Activated CD4-positive, alpha-beta T cell treated with anti-CD3 and anti-CD28 coated beads for 36 hours (primary cell): ENCODE results near the gene APC. TPM values are rescaled to one million over a fixed set of nuclear protein-coding genes. Genes with fewer than 3 reads are reported as not detected.

Experiments used
- ATAC-seq: fragments of 200-7000 bp; cut with Tn5 transposase; one replicate; pipeline ENCODE4 v1.10.0; 2021; ENCODE audit warnings: mild to moderate bottlenecking, moderate library complexity
- CTCF ChIA-PET: fragments of 350-600 bp; sonication (Branson Sonifier 250); formaldehyde crosslinking; loops from one replicate; lab custom pipeline; 2021; ENCODE audit warnings: antibody characterized with exemption; lab: Charles Lee
- POLR2A ChIA-PET: fragments of 350-600 bp; sonication (Branson Sonifier 250); formaldehyde crosslinking; loops from one replicate; lab custom pipeline; 2021; ENCODE audit warnings: antibody characterized with exemption, inconsistent platforms; lab: Charles Lee
- DNase-seq: peaks from one replicate; pipeline ENCODE4 v3.0.0-alpha.2; 2020
- H3K27ac Mint-ChIP-seq: one replicate; pipeline ENCODE4 v1.8.0; 2021; ENCODE audit warnings: mixed read lengths
- H3K27me3 Mint-ChIP-seq: one replicate; pipeline ENCODE4 v1.8.0; 2021; ENCODE audit warnings: mixed read lengths
- H3K36me3 Mint-ChIP-seq: one replicate; pipeline ENCODE4 v1.8.0; 2021; ENCODE audit warnings: low read depth, mixed read lengths
- H3K4me1 Mint-ChIP-seq: one replicate; pipeline ENCODE4 v1.8.0; 2021; ENCODE audit warnings: mixed read lengths
- H3K4me3 Mint-ChIP-seq: one replicate; pipeline ENCODE4 v1.8.0; 2021; ENCODE audit warnings: mild to moderate bottlenecking, moderate library complexity, mixed read lengths
- H3K9me3 Mint-ChIP-seq: one replicate; pipeline ENCODE4 v1.8.0; 2021; ENCODE audit warnings: low read depth, mixed read lengths
- intact Hi-C, 2 experiments: fragments of 100-400 bp; cut with DNase I in 1 of 2; cut with micrococcal nuclease in 1 of 2; formaldehyde crosslinking; loops; one replicate each; pipeline versions ENCODE4 v1.14.2 to v1.15.1; 2022 to 2024; cut with DNase I, micrococcal nuclease
- total RNA-seq, 2 experiments: library from RNA; stranded (reverse); gene quantifications; one replicate each; pipeline ENCODE4 v1.2.3, GENCODE V29; 2021

APC gene
- total RNA-seq, 2 experiments from 2014 or later = 20.1 to 22.3 TPM

GRCh38 chr5:112697322-112697721, 40.4 kb upstream of the APC start:
- DNase-seq (no peak), ATAC-seq (no peak)
- H3K36me3 Mint-ChIP-seq = no peaks in the 10 kb centered on the region
- H3K27ac Mint-ChIP-seq = no peak overlapping the region
- POLR2A ChIA-PET = no interaction called here
- H3K9me3 Mint-ChIP-seq = no peaks in the 10 kb centered on the region
- intact Hi-C loops = no loop called here
- no peak overlapping the region for H3K4me3 Mint-ChIP-seq
- CTCF ChIA-PET = interaction anchor here (0.6 to 0.7 kb wide), 2 partner anchors 15 to 27 kb away, joined by 3 to 4 read pairs; no protein-coding TSS in a partner anchor
- peaks cover 19% of the 10 kb centered on the region for H3K27me3 Mint-ChIP-seq
- no peaks in the 10 kb centered on the region for H3K4me1 Mint-ChIP-seq

DNA sequence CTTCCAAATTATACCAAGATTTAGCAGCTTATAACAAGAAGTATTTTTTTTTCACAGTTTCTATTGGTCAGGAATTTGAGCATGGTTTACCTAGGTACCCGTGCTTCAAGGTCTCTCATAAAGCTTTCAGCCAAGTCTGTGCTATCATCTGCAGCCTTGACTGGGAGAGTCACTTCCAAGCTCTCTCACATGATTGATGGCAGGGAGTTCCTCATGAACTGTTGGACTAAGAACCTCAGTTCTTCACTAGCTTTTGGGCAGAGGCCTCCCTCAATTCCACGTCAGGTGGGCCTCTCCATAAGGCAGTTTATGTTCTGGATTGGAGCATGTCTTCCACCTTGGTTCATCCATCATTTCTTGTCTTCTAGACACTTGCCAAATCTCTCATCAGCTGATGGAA, 39.9 kb upstream of the APC start:
- no peaks in the 10 kb centered on the region for H3K9me3 Mint-ChIP-seq
- DNase-seq (no peak), ATAC-seq (no peak)
- H3K4me3 Mint-ChIP-seq = no peak overlapping the region
- no peaks in the 10 kb centered on the region for H3K4me1 Mint-ChIP-seq
- no peaks in the 10 kb centered on the region for H3K36me3 Mint-ChIP-seq
- POLR2A ChIA-PET = no interaction called here
- H3K27ac Mint-ChIP-seq = no peak overlapping the region
- CTCF ChIA-PET = interaction anchor here (0.6 kb wide), 1 partner anchor 16 kb away, joined by 3 read pairs; no protein-coding TSS in a partner anchor
- peaks cover 16% of the 10 kb centered on the region for H3K27me3 Mint-ChIP-seq
- intact Hi-C loops = no loop called here

GRCh38 chr5:112703866-112704820, 33.5 kb upstream of the APC start:
- no peak overlapping the region for H3K27ac Mint-ChIP-seq
- intact Hi-C loops = no loop called here
- CTCF ChIA-PET = interaction anchor here (1.1 kb wide), 1 partner anchor 53 kb away, joined by 3 read pairs; no protein-coding TSS in a partner anchor
- H3K36me3 Mint-ChIP-seq = no peaks in the 10 kb centered on the region
- DNase-seq = no peak
- no peak for ATAC-seq
- POLR2A ChIA-PET = interaction anchor here (0.7 kb wide), 1 partner anchor 207 kb away, joined by 4 read pairs; no protein-coding TSS in a partner anchor
- peaks cover 7% of the 10 kb centered on the region for H3K27me3 Mint-ChIP-seq
- no peaks in the 10 kb centered on the region for H3K9me3 Mint-ChIP-seq
- no peak overlapping the region for H3K4me3 Mint-ChIP-seq
- H3K4me1 Mint-ChIP-seq = peaks cover 25% of the 10 kb centered on the region

GRCh38 chr5:112706446-112707016, 31.2 kb upstream of the APC start:
- Mint-ChIP-seq H3K9me3 (no peaks in the 10 kb centered on the region), H3K36me3 (no peaks in the 10 kb centered on the region), H3K27me3 (no peaks in the 10 kb centered on the region), H3K4me3 (peak overlapping the region; percentile 83), H3K27ac (peak overlapping the region; percentile 90), H3K4me1 (peaks cover 48% of the 10 kb centered on the region)
- POLR2A ChIA-PET = no interaction called here
- intact Hi-C loops = loop anchor here (1.0 to 5.0 kb wide), 9 partner anchors 31 to 1194 kb away; partner anchors contain the start of genes APC (in 2 of the 2), DCP2 (in 2 of the 2), REEP5 (in 1 of the 2) and SRP19 (in 1 of the 2)
- DNase-seq (no peak), ATAC-seq (no peak)
- CTCF ChIA-PET = no interaction called here

DNA sequence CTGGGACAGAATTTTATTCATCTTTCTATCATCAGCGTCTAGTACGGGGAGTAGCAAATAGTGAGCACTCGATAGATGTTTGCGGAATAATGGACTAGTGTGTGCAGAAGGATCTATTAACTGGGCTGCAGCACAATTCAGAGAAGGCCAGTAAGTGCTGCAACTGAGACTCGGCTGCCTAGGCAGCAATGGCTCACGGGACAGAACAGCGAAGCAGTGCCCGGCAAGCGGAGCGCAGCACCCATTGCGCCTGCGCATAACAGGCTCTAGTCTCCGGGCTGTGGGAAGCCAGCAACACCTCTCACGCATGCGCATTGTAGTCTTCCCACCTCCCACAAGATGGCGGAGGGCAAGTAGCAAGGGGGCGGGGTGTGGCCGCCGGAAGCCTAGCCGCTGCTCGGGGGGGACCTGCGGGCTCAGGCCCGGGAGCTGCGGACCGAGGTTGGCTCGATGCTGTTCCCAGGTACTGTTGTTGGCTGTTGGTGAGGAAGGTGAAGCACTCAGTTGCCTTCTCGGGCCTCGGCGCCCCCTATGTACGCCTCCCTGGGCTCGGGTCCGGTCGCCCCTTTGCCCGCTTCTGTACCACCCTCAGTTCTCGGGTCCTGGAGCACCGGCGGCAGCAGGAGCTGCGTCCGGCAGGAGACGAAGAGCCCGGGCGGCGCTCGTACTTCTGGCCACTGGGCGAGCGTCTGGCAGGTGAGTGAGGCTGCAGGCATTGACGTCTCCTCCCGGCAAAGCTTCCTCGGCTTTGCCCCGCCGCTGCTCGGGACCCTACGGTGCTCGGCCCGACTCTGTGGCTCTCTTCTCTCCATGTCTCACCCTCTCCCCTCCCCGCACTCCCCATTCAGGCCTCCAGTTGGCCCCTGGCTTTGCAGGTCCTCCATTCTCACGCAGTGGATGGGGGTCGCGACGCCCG, 30.2 kb upstream of the APC start:
- Mint-ChIP-seq H3K4me3 (peak overlapping the region; percentile 83), H3K36me3 (no peaks in the 10 kb centered on the region), H3K9me3 (no peaks in the 10 kb centered on the region), H3K4me1 (peaks cover 54% of the 10 kb centered on the region), H3K27ac (peak overlapping the region; percentile 90), H3K27me3 (no peaks in the 10 kb centered on the region)
- ATAC-seq (peak; percentile 97), DNase-seq (peak; percentile 98)
- ChIA-PET CTCF (interaction anchor here (0.6 to 2.1 kb wide), 8 partner anchors 13 to 1371 kb away, joined by 3 to 9 read pairs (median 4); partner anchors contain the start of gene APC), POLR2A (interaction anchor here (0.6 to 0.8 kb wide), 2 partner anchors 30 to 285 kb away, joined by 3 to 10 read pairs; partner anchors contain the start of gene APC)
- intact Hi-C loops = loop anchor here (1.0 to 5.0 kb wide), 9 partner anchors 30 to 1195 kb away; partner anchors contain the start of genes APC (in 2 of the 2), DCP2 (in 2 of the 2), SRP19 (in 2 of the 2) and REEP5 (in 1 of the 2)

DNA sequence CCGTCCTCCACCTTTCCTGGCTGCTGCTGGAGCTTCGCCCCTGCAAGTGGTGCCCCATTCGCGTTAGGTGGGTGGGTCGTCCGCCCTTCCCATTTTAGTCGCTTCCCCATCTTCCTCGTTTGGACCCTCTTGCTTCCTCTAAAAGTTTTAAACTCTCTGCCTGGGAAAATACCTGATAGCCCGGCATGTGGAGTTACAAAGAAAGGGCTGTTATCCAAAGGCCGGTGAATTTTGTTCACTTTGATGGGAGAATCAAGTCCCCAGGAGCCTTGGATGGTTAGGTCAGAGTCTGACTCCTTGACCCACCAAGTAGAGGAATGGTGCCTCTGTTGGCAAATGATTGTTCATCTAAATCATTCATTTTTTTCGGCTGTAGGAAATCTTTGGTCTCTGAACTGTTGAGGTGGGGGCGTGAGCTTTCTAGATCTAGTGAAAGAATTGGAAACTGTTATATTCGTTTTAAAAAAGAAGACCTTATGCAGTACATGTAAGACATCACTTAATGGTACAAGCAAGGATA, 29.5 kb upstream of the APC start:
- H3K4me3 Mint-ChIP-seq = peak overlapping the region; percentile 83
- ChIA-PET POLR2A (interaction anchor here (0.6 to 0.8 kb wide), 2 partner anchors 29 to 284 kb away, joined by 3 to 10 read pairs; partner anchors contain the start of gene APC), CTCF (interaction anchor here (0.6 to 2.1 kb wide), 10 partner anchors 12 to 1372 kb away, joined by 3 to 9 read pairs (median 4); partner anchors contain the start of gene APC)
- H3K27me3 Mint-ChIP-seq = no peaks in the 10 kb centered on the region
- H3K9me3 Mint-ChIP-seq = no peaks in the 10 kb centered on the region
- peaks cover 55% of the 10 kb centered on the region for H3K4me1 Mint-ChIP-seq
- intact Hi-C loops = loop anchor here (1.0 to 5.0 kb wide), 5 partner anchors 44 to 1196 kb away; partner anchors contain the start of genes DCP2 (in 1 of the 2), SRP19 (in 1 of the 2), STARD4 (in 1 of the 2) and YTHDC2 (in 1 of the 2)
- DNase-seq (no peak), ATAC-seq (no peak)
- peak overlapping the region; percentile 90 for H3K27ac Mint-ChIP-seq
- peaks cover 3% of the 10 kb centered on the region for H3K36me3 Mint-ChIP-seq

- H3K4me1 Mint-ChIP-seq = peaks cover 57% of the 10 kb centered on the region
- H3K27me3 Mint-ChIP-seq = no peaks in the 10 kb centered on the region
Measured at GRCh38 chr5:112709416-112709815, 28.3 kb upstream of the APC start.

GRCh38 chr5:112710896-112711295, 26.8 kb upstream of the APC start:
- Mint-ChIP-seq H3K9me3 (no peaks in the 10 kb centered on the region), H3K36me3 (peaks cover 3% of the 10 kb centered on the region), H3K27ac (no peak overlapping the region), H3K27me3 (no peaks in the 10 kb centered on the region), H3K4me1 (peaks cover 63% of the 10 kb centered on the region), H3K4me3 (no peak overlapping the region)
- peak; percentile 18 for DNase-seq
- ATAC-seq = no peak
- ChIA-PET CTCF (interaction anchor here (0.7 to 2.2 kb wide), 6 partner anchors 9 to 46 kb away, joined by 3 to 12 read pairs (median 4); no protein-coding TSS in a partner anchor), POLR2A (interaction anchor here (1.2 kb wide), 1 partner anchor 25 kb away, joined by 4 read pairs; no protein-coding TSS in a partner anchor)
- intact Hi-C loops = no loop called here

More at GRCh38 chr5:112709416-112709815, 28.3 kb upstream of the APC start:
- intact Hi-C loops = loop anchor here (5.0 kb wide), 4 partner anchors 43 to 1197 kb away; partner anchors contain the start of genes DCP2 (in 1 of the 2), STARD4 (in 1 of the 2) and YTHDC2 (in 1 of the 2)
- Mint-ChIP-seq H3K27ac (no peak overlapping the region), H3K4me3 (peak overlapping the region; percentile 83), H3K9me3 (no peaks in the 10 kb centered on the region), H3K36me3 (peaks cover 3% of the 10 kb centered on the region)
- CTCF ChIA-PET = interaction anchor here (0.6 to 2.2 kb wide), 8 partner anchors 10 to 139 kb away, joined by 3 to 12 read pairs (median 5); partner anchors contain the start of gene APC
- DNase-seq = no peak
- ATAC-seq = no peak
- POLR2A ChIA-PET = interaction anchor here (0.6 kb wide), 1 partner anchor 156 kb away, joined by 4 read pairs; no protein-coding TSS in a partner anchor

GRCh38 chr5:112711436-112711835, 26.2 kb upstream of the APC start:
- CTCF ChIA-PET = interaction anchor here (0.5 to 2.2 kb wide), 4 partner anchors 9 to 951 kb away, joined by 3 to 12 read pairs (median 4); no protein-coding TSS in a partner anchor
- H3K27me3 Mint-ChIP-seq = no peaks in the 10 kb centered on the region
- intact Hi-C loops = no loop called here

More at GRCh38 chr5:112711436-112711835, 26.2 kb upstream of the APC start:
- peaks cover 3% of the 10 kb centered on the region for H3K36me3 Mint-ChIP-seq
- H3K9me3 Mint-ChIP-seq = no peaks in the 10 kb centered on the region
- no peak for DNase-seq
- no peak overlapping the region for H3K27ac Mint-ChIP-seq
- H3K4me3 Mint-ChIP-seq = no peak overlapping the region
- ATAC-seq = no peak
- POLR2A ChIA-PET = interaction anchor here (0.7 to 1.2 kb wide), 2 partner anchors 24 to 291 kb away, joined by 4 read pairs; no protein-coding TSS in a partner anchor
- peaks cover 59% of the 10 kb centered on the region for H3K4me1 Mint-ChIP-seq
